GM21515 (cell line): ENCODE data around the gene IL6R.
"Not testable (repeated sequence)": the region's sequence is repeated elsewhere in the genome, so short reads cannot be mapped to it uniquely, and the experiment has no call there.

Experiments
- ATAC-seq: cut with Tn5 transposase; IDR thresholded peaks from one replicate; pipeline ENCODE4 v1.9.1; 2021; ENCODE audit not compliant: unreplicated experiment

IL6R gene

GRCh38 chr1:154406572-154406879, 1.4 kb downstream of the IL6R start:
- no peak for ATAC-seq

GRCh38 chr1:154406886-154407197, 1.7 kb downstream of the IL6R start:
- no peak for ATAC-seq

- ATAC-seq, result peak; percentile 29
Measured at GRCh38 chr1:154407198-154408091, 2.3 kb downstream of the IL6R start.

GRCh38 chr1:154408174-154408777, 3.1 kb downstream of the IL6R start:
- ATAC-seq, result no peak

GRCh38 chr1:154410185-154410827, 5.2 kb downstream of the IL6R start:
- no peak for ATAC-seq

- no peak for ATAC-seq
Measured at GRCh38 chr1:154411525-154411924, 6.4 kb downstream of the IL6R start.

GRCh38 chr1:154413177-154413783, 8.1 kb downstream of the IL6R start:
- no peak for ATAC-seq

GRCh38 chr1:154414606-154415005, 9.5 kb downstream of the IL6R start:
- ATAC-seq, result no peak

- ATAC-seq, result no peak
Measured at GRCh38 chr1:154416471-154417337, 11.6 kb downstream of the IL6R start.

GRCh38 chr1:154417338-154417608, 12.1 kb downstream of the IL6R start:
- ATAC-seq, result no peak

- ATAC-seq, result no peak
Measured at GRCh38 chr1:154418062-154418921, 13.1 kb downstream of the IL6R start.

- ATAC-seq, result no peak
Measured at GRCh38 chr1:154418923-154419619, 13.9 kb downstream of the IL6R start.

GRCh38 chr1:154419620-154420571, 14.8 kb downstream of the IL6R start:
- no peak for ATAC-seq

GRCh38 chr1:154420961-154421924, 16.1 kb downstream of the IL6R start:
- ATAC-seq, result no peak

- ATAC-seq, result not testable (repeated sequence)
Measured at GRCh38 chr1:154422049-154422448, 16.9 kb downstream of the IL6R start.

GRCh38 chr1:154422521-154422920, 17.4 kb downstream of the IL6R start:
- no peak for ATAC-seq

GRCh38 chr1:154423304-154423987, 18.3 kb downstream of the IL6R start:
- ATAC-seq, result no peak
